Muscle of arm (tissue), 14 donors: ENCODE data around the gene CLIP2. TPM values are rescaled to one million over a fixed set of nuclear protein-coding genes. Genes with fewer than 3 reads are reported as not detected.
"Not testable (repeated sequence)": the region's sequence is repeated elsewhere in the genome, so short reads cannot be mapped to it uniquely, and the experiment has no call there.

Experiments
- DNase-seq: peaks from one replicate; pipeline ENCODE4 v3.0.0-alpha.2; 2013
- long read RNA-seq, 11 donors: transcript quantifications; one replicate each; lab custom pipeline, GENCODE V29; 2026
- polyA plus RNA-seq, 12 donors: library from polyadenylated mRNA; unstranded; fragments of 120-200 nt; gene quantifications; one replicate each; pipeline ENCODE4 v1.2.1, GENCODE V29; 2013; ENCODE audit not compliant: insufficient read length in 12 of 12

The CLIP2 gene
- 10 to 100 TPM in 11 of 12 donors, not detected in 1; 12.1 to 30.6 (median 16.9) TPM for polyA plus RNA-seq
- long read RNA-seq, donor 1, partial matches to known transcripts: 6 of 6 reads
- long read RNA-seq, donor 1, other reads (novel, unspliced or antisense): 0 of 6 reads
- long read RNA-seq, donor 2: 0 reads
- long read RNA-seq, donor 3, full-length matches to known transcripts: 2 of 2 reads
- long read RNA-seq, donor 3, partial matches to known transcripts: 0 of 2 reads
- long read RNA-seq, donor 3, other reads (novel, unspliced or antisense): 0 of 2 reads
- long read RNA-seq, donor 4, full-length matches to known transcripts: 2 of 2 reads
- long read RNA-seq, donor 4, partial matches to known transcripts: 0 of 2 reads
- long read RNA-seq, donor 4, other reads (novel, unspliced or antisense): 0 of 2 reads
- long read RNA-seq, donor 5, full-length matches to known transcripts: 1 of 1 reads
- long read RNA-seq, donor 5, partial matches to known transcripts: 0 of 1 reads
- long read RNA-seq, donor 5, other reads (novel, unspliced or antisense): 0 of 1 reads
- long read RNA-seq, donor 6: 0 reads
- long read RNA-seq, donor 7, full-length matches to known transcripts: 4 of 4 reads
- long read RNA-seq, donor 7, partial matches to known transcripts: 0 of 4 reads
- long read RNA-seq, donor 7, other reads (novel, unspliced or antisense): 0 of 4 reads
- long read RNA-seq, donor 8, full-length matches to known transcripts: 4 of 4 reads
- long read RNA-seq, donor 8, partial matches to known transcripts: 0 of 4 reads
- long read RNA-seq, donor 8, other reads (novel, unspliced or antisense): 0 of 4 reads
- long read RNA-seq, donor 9: 0 reads
- long read RNA-seq, donor 10: 0 reads
- long read RNA-seq, donor 11, full-length matches to known transcripts: 2 of 7 reads
- long read RNA-seq, donor 11, partial matches to known transcripts: 5 of 7 reads
- long read RNA-seq, donor 11, other reads (novel, unspliced or antisense): 0 of 7 reads

- peak; percentile 78 for DNase-seq
These were observed at the start of gene CLIP2 for GRCh38 chr7:74289018-74289658. TSS of gene CLIP2 (plus strand) at chr7:74289407. CDS start at chr7:74317547, 28,140 bp downstream.

- DNase-seq: no peak
These were observed 48.7 kb upstream of the CLIP2 start for GRCh38 chr7:74240482-74240881.

- DNase-seq: no peak
These were observed 47.1 kb upstream of the CLIP2 start for GRCh38 chr7:74242122-74242443.

GRCh38 chr7:74246497-74246896, 42.7 kb upstream of the CLIP2 start:
- DNase-seq: no peak

GRCh38 chr7:74248156-74248555, 41.1 kb upstream of the CLIP2 start:
- no peak for DNase-seq

GRCh38 chr7:74249058-74249457, 40.1 kb upstream of the CLIP2 start:
- DNase-seq: not testable (repeated sequence)

GRCh38 chr7:74252893-74253292, 36.3 kb upstream of the CLIP2 start:
- DNase-seq: no peak

- DNase-seq: no peak
These were observed 35.9 kb upstream of the CLIP2 start for GRCh38 chr7:74253331-74253730.

- DNase-seq: no peak
These were observed 35.4 kb upstream of the CLIP2 start for GRCh38 chr7:74253835-74254128.

GRCh38 chr7:74254129-74254857, 34.9 kb upstream of the CLIP2 start, which contains the start of gene RFC2:
TSS of gene RFC2 (minus strand) at chr7:74254399. CDS start at chr7:74254383, 16 bp downstream.
- DNase-seq: peak; percentile 98

- no peak for DNase-seq
These were observed 34.3 kb upstream of the CLIP2 start for GRCh38 chr7:74254858-74255379.

GRCh38 chr7:74255461-74255860, 33.7 kb upstream of the CLIP2 start:
- not testable (repeated sequence) for DNase-seq

- DNase-seq: no peak
These were observed 32.5 kb upstream of the CLIP2 start for GRCh38 chr7:74256491-74257408.

- DNase-seq: no peak
These were observed 30.6 kb upstream of the CLIP2 start for GRCh38 chr7:74258639-74259038.

- DNase-seq: no peak
These were observed 26.4 kb upstream of the CLIP2 start for GRCh38 chr7:74262639-74263398.

GRCh38 chr7:74263399-74264120, 25.6 kb upstream of the CLIP2 start:
- no peak for DNase-seq

GRCh38 chr7:74266191-74266963, 22.8 kb upstream of the CLIP2 start:
- DNase-seq: no peak
